ENCODE data around the gene ZNF277.
A peak's percentile ranks its signal among the peaks of the same experiment; 100 is the strongest.
"Not testable (repeated sequence)": the region's sequence is repeated elsewhere in the genome, so short reads cannot be mapped to it uniquely, and the experiment has no call there.

Gene ZNF277

GRCh38 chr7:112383671-112384417 is 177.3 kb downstream of the ZNF277 start:
- DNase-seq (ENCODE audit: insufficient read length, low spot score) (no peak), FAIRE-seq (peak; percentile 16)
- TF ChIP-seq POLR2AphosphoS5 (IDR thresholded peaks at IDR 0.05; ENCODE audit: low read depth, low read length) (no peak), POU2F2 (IDR thresholded peaks at IDR 0.05; ENCODE audit: low read depth, low read length) (no peak), PAX5 (IDR thresholded peaks at IDR 0.05; ENCODE audit: insufficient read depth, low read length, severe bottlenecking) (no peak), POLR2A (IDR thresholded peaks at IDR 0.05; ENCODE audit: low read depth, low read length) (no peak), TAF1 (IDR thresholded peaks at IDR 0.05; ENCODE audit: low read depth, low read length) (no peak), SPI1 (IDR thresholded peaks at IDR 0.05; ENCODE audit: low read depth, low read length) (no peak)

GRCh38 chr7:112385516-112385915 is 179.0 kb downstream of the ZNF277 start:
- no peak for FAIRE-seq
- DNase-seq (ENCODE audit: insufficient read length, low spot score), result no peak
- TF ChIP-seq POU2F2 (IDR thresholded peaks at IDR 0.05; ENCODE audit: low read depth, low read length), result no peak
- no peak for TF ChIP-seq TAF1 (IDR thresholded peaks at IDR 0.05; ENCODE audit: low read depth, low read length)
- no peak for TF ChIP-seq POLR2AphosphoS5 (IDR thresholded peaks at IDR 0.05; ENCODE audit: low read depth, low read length)
- no peak for TF ChIP-seq POLR2A (IDR thresholded peaks at IDR 0.05; ENCODE audit: low read depth, low read length)
- no peak for TF ChIP-seq SPI1 (IDR thresholded peaks at IDR 0.05; ENCODE audit: low read depth, low read length)
- TF ChIP-seq PAX5 (IDR thresholded peaks at IDR 0.05; ENCODE audit: insufficient read depth, low read length, severe bottlenecking), result no peak

GRCh38 chr7:112386619-112387018 is 180.1 kb downstream of the ZNF277 start:
- no peak for DNase-seq (ENCODE audit: insufficient read length, low spot score)
- FAIRE-seq, result no peak
- TF ChIP-seq PAX5 (IDR thresholded peaks at IDR 0.05; ENCODE audit: insufficient read depth, low read length, severe bottlenecking) (no peak), POLR2AphosphoS5 (IDR thresholded peaks at IDR 0.05; ENCODE audit: low read depth, low read length) (no peak), TAF1 (IDR thresholded peaks at IDR 0.05; ENCODE audit: low read depth, low read length) (no peak), POLR2A (IDR thresholded peaks at IDR 0.05; ENCODE audit: low read depth, low read length) (no peak)

- no peak for TF ChIP-seq PAX5 (IDR thresholded peaks at IDR 0.05; ENCODE audit: insufficient read depth, low read length, severe bottlenecking)
- no peak for TF ChIP-seq POU2F2 (IDR thresholded peaks at IDR 0.05; ENCODE audit: low read depth, low read length)
- no peak for TF ChIP-seq SPI1 (IDR thresholded peaks at IDR 0.05; ENCODE audit: low read depth, low read length)
- TF ChIP-seq TAF1 (IDR thresholded peaks at IDR 0.05; ENCODE audit: low read depth, low read length), result no peak
- no peak for TF ChIP-seq POLR2AphosphoS5 (IDR thresholded peaks at IDR 0.05; ENCODE audit: low read depth, low read length)
- no peak for TF ChIP-seq POLR2A (IDR thresholded peaks at IDR 0.05; ENCODE audit: low read depth, low read length)
- DNase-seq (ENCODE audit: insufficient read length, low spot score), result no peak
- FAIRE-seq, result no peak
These were observed 183.7 kb downstream of the ZNF277 start for GRCh38 chr7:112390167-112390566.

- FAIRE-seq; DNase-seq (ENCODE audit: insufficient read length, low spot score): not testable (repeated sequence)
These were observed 184.8 kb downstream of the ZNF277 start for GRCh38 chr7:112391079-112391821.

- not testable (repeated sequence) for FAIRE-seq
- peak; percentile 27 for DNase-seq (ENCODE audit: insufficient read length, low spot score)
These were observed 185.4 kb downstream of the ZNF277 start for GRCh38 chr7:112391841-112392286.
